HG03159 (cell line): Measurements from ENCODE around the gene PPIB.

Experiments used
- ATAC-seq: cut with Tn5 transposase; IDR thresholded peaks from one replicate; pipeline ENCODE4 v1.9.1; 2021; ENCODE audit warnings: mild to moderate bottlenecking, moderate library complexity; ENCODE audit not compliant: unreplicated experiment

Gene PPIB

GRCh38 chr15:64158363-64159134, 4.3 kb downstream of the PPIB start:
- no peak for ATAC-seq

- ATAC-seq: no peak
Observed at GRCh38 chr15:64157599-64158125, 5.2 kb downstream of the PPIB start.

GRCh38 chr15:64156652-64157331, 6.0 kb downstream of the PPIB start:
- ATAC-seq: no peak

- ATAC-seq: no peak
Observed at GRCh38 chr15:64155802-64156651, 6.8 kb downstream of the PPIB start.

GRCh38 chr15:64153480-64154367, 9.1 kb downstream of the PPIB start:
- ATAC-seq: peak; percentile 51

- peak; percentile 13 for ATAC-seq
Observed at GRCh38 chr15:64152507-64153387, 10.1 kb downstream of the PPIB start.

- ATAC-seq: no peak
Observed at GRCh38 chr15:64151727-64152506, 10.9 kb downstream of the PPIB start, which contains the start of gene SNX22. Gene SNX22 (plus strand): TSS chr15:64151731. CDS start chr15:64151776, 45 bp downstream.

- no peak for ATAC-seq
Observed at GRCh38 chr15:64149893-64150578, 12.8 kb downstream of the PPIB start.

- ATAC-seq: no peak
Observed at GRCh38 chr15:64149424-64149823, 13.4 kb downstream of the PPIB start.

GRCh38 chr15:64148581-64148980, 14.2 kb downstream of the PPIB start:
- no peak for ATAC-seq

GRCh38 chr15:64148168-64148567, 14.7 kb downstream of the PPIB start:
- ATAC-seq: no peak

- ATAC-seq: no peak
Observed at GRCh38 chr15:64146885-64147681, 15.7 kb downstream of the PPIB start.

GRCh38 chr15:64146520-64146884, 16.3 kb downstream of the PPIB start:
- ATAC-seq: no peak

- ATAC-seq: no peak
Observed at GRCh38 chr15:64146041-64146440, 16.8 kb downstream of the PPIB start.

- ATAC-seq: peak; percentile 73
Observed at GRCh38 chr15:64144565-64145281, 18.1 kb downstream of the PPIB start.

GRCh38 chr15:64144192-64144564, 18.6 kb downstream of the PPIB start:
- ATAC-seq: no peak
